Muscle layer of duodenum (tissue), 2 donors: Measurements from ENCODE around the gene SH2B3.

Source experiments
- H3K27ac ChIP-seq: one replicate; pipeline ENCODE4 v1.7.0; 2013; ENCODE audit warnings: mild to moderate bottlenecking, low read length
- H3K27me3 ChIP-seq: one replicate; pipeline ENCODE4 v1.7.0; 2013; ENCODE audit warnings: low read depth, mild to moderate bottlenecking, control low read depth, low read length
- H3K36me3 ChIP-seq, 2 donors: one replicate each; pipeline ENCODE4 v1.7.0; 2013; ENCODE audit warnings: low read length in 2 of 2, control low read depth in 1 of 2, mild to moderate bottlenecking in 1 of 2; ENCODE audit not compliant: insufficient read depth in 2 of 2, control insufficient read depth in 1 of 2
- H3K4me1 ChIP-seq, 2 donors: one replicate each; pipeline ENCODE4 v1.7.0; 2013; ENCODE audit warnings: low read length in 2 of 2, mild to moderate bottlenecking in 2 of 2, control low read depth in 1 of 2, moderate library complexity in 1 of 2; ENCODE audit not compliant: insufficient read depth in 2 of 2, control insufficient read depth in 1 of 2
- H3K4me3 ChIP-seq, 2 donors: one replicate each; pipeline ENCODE4 v1.7.0; 2013; ENCODE audit warnings: low read length in 2 of 2, low read depth in 1 of 2, mild to moderate bottlenecking in 1 of 2
- H3K9me3 ChIP-seq, 2 donors: one replicate each; pipeline ENCODE4 v1.7.0; 2013; ENCODE audit warnings: low read length in 2 of 2, control low read depth in 1 of 2, mild to moderate bottlenecking in 1 of 2; ENCODE audit not compliant: control insufficient read depth in 1 of 2
- donor health status: healthy.

The SH2B3 gene

DNA sequence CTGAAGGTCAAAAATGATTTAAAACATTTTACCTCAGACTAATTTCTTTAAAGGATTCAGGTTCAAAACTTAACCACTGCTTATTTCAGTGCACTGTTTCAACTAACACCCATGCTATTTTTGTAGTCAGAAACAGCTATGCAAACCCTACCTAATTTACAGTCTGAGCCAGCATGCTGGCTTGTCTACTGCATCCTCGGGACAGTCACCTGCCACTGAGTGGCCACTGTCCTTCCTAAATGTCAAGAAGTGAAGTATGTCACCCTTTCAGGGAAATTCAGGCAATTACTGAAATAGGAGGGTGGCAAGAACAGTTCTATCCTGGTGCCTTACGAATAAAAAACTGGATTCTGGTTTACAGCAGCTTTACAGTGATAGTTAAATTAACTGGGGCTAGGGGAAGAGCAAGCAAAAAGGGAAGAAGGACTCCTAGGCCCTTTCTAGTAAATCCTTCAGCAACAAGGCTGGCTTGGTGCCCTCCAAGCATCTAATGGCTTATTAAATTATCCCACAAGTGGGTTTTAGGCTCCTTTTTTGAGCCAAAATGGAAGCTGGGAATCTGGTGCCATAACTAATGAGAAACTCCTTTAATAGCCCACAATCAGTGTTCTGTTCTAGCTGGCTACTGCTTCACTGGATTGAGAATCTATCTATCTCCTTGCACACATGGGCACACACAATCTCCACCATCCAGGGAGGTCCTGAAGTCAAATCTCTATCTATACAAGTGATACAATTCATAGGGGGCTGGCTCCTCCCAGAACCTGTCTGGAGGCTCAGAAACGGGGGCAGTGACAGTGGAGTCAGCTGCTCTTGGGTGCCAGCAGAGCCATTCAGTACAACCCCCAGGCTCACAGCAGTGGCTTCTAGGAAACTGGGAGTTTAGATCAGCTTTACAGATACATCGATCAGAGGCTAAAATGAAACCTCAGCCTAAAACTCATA lies 43.4 kb downstream of the SH2B3 start:
- peaks cover 45 to 59% of the 10 kb centered on the region in 2 donors for H3K36me3 ChIP-seq
- no peaks in the 10 kb centered on the region for H3K27me3 ChIP-seq
- no peak overlapping the region for H3K4me3 ChIP-seq
- H3K4me1 ChIP-seq: peaks cover 34 to 47% of the 10 kb centered on the region in 2 donors
- no peak overlapping the region for H3K27ac ChIP-seq
- no peaks in the 10 kb centered on the region for H3K9me3 ChIP-seq

DNA sequence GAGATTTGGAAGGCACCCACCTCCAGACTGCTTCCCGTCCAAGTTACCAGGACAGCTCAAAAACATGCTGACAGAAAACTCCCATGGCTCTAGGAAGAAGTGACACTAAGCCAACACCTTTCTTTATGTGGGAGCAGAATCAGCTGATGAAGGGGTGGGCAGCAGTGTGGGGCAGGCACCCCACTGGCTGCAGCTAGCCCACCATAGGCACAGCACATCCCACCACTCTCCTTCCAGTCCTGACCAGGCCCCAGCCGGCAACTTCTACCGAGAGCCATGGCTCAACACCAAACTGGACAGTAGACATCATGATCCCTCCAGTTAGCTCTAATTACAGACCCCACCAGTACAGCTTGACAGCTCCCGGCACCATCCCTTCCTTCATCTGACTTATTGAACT lies 45.0 kb downstream of the SH2B3 start:
- Histone ChIP-seq H3K36me3 (peaks cover 57 to 75% of the 10 kb centered on the region in 2 donors), H3K4me3 (no peak overlapping the region), H3K9me3 (no peaks in the 10 kb centered on the region), H3K27me3 (no peaks in the 10 kb centered on the region), H3K27ac (no peak overlapping the region), H3K4me1 (peaks cover 20 to 31% of the 10 kb centered on the region in 2 donors)

DNA sequence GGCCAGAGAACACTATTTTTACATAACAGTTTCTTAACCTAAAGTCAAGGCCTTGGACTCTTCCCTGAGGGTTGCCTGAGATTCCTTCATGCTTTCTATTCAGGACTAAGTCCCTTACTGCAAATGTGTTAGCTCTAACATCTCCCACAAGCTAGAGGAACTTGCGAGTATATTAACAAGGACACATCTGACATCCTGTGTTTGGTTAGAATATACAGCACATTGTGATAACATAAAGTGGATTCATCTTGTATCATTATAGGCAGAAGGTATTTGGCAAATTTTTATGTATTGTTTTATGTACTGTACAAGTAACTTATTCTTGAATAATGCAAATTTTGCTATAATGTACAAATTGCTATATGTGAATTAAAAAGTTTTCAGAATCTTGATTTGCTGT lies 45.5 kb downstream of the SH2B3 start:
- peaks cover 15 to 26% of the 10 kb centered on the region in 2 donors for H3K4me1 ChIP-seq
- H3K4me3 ChIP-seq: no peak overlapping the region
- H3K27ac ChIP-seq: peak overlapping the region; percentile 3
- H3K9me3 ChIP-seq: no peaks in the 10 kb centered on the region
- peaks cover 58 to 79% of the 10 kb centered on the region in 2 donors for H3K36me3 ChIP-seq
- no peaks in the 10 kb centered on the region for H3K27me3 ChIP-seq

DNA sequence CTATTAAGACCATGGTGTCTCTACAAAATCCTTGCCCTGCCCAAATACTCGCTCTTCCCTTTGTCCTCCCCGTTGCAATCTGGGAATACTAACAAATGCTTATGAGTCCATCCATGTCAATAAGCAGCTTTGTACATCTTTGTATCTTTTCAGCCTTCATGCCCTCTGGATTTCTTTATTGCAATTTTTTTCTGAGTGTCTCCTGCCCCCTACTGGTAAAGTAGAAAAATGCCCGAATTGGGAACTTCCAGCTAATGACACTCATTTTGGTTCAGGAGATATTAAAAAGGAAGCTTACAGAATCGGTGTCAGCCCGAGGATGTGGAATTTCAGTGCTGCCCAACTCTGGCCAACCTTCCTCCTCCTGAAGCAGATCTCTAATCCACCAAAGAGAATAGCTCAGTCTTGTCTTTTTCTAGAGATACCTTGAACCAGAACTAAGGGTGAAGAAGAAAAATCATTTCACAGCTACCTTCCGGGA lies 46.0 kb downstream of the SH2B3 start:
- Histone ChIP-seq H3K4me1 (peaks cover 10 to 21% of the 10 kb centered on the region in 2 donors), H3K4me3 (no peak overlapping the region), H3K9me3 (no peaks in the 10 kb centered on the region), H3K27me3 (no peaks in the 10 kb centered on the region), H3K27ac (peak overlapping the region; percentile 3), H3K36me3 (peaks cover 60 to 78% of the 10 kb centered on the region in 2 donors)

DNA sequence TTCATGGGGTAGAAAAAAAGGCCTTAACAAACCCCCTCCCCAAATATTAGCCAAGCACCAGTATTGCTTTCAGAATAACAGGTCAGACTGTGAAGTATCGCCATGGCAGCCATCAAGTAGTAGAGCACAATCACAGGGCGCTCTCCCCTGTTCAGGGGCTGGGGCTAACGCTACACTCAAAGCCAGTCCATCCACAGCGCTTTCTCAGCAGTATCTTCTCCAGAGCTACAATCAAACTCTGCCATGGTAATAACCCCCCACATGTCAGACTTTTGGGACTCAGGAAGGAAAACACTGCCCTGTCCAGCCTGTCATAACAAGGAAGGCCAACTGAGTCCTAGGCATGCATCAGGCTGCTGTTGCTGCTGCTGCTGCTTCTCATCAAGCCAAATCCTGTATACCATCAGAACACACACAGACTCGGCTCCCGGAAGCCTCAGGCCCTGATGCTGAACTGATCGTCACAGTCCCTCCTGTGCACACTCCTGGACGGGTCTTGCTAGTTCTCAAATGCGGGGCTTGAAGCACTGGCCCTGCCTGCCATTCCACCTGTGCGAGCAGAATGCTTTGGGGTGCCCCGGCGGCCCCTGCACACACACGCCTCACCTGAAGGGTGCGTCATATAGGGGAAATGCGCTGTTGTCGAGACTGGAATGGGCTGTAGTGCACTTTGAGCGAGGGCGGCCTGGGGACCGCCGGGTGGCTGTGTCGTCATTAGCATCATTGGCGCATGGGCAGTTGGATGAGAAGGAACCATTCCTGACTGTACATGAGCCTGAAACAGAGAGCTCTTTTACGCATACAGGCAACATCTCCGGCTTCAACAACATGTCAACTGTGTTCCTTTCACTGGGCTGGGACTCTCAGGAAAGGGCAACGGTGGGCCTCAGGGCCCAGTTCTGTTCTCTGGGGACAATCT lies 47.6 kb downstream of the SH2B3 start:
- Histone ChIP-seq H3K27ac (no peak overlapping the region), H3K4me1 (peaks cover 6 to 14% of the 10 kb centered on the region in 2 donors), H3K27me3 (no peaks in the 10 kb centered on the region), H3K36me3 (peaks cover 44 to 72% of the 10 kb centered on the region in 2 donors), H3K4me3 (no peak overlapping the region), H3K9me3 (no peaks in the 10 kb centered on the region)

DNA sequence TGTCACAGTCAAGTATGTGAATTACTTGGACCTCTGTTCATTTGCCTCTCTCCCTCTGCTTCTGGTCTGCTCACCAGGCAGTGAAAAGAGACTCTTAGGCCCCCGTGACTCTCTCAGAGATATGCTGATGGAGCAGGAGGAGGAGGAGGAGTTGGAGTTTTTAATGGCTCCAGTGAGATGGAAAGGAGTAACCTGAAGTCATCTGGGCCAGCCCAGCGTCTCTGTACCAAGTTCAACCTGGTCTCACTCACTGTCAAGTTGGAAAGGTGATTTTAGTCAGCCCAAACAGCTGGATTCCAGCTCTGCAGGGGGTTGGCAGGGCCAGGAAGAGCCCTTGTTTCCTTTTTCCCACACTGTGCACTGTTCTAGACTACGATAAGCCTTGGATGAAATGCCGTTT lies 48.6 kb downstream of the SH2B3 start:
- no peaks in the 10 kb centered on the region for H3K27me3 ChIP-seq
- peaks cover 43 to 68% of the 10 kb centered on the region in 2 donors for H3K36me3 ChIP-seq
- H3K4me3 ChIP-seq: no peak overlapping the region
- H3K9me3 ChIP-seq: no peaks in the 10 kb centered on the region
- no peak overlapping the region for H3K27ac ChIP-seq
- peaks cover 4 to 10% of the 10 kb centered on the region in 2 donors for H3K4me1 ChIP-seq

DNA sequence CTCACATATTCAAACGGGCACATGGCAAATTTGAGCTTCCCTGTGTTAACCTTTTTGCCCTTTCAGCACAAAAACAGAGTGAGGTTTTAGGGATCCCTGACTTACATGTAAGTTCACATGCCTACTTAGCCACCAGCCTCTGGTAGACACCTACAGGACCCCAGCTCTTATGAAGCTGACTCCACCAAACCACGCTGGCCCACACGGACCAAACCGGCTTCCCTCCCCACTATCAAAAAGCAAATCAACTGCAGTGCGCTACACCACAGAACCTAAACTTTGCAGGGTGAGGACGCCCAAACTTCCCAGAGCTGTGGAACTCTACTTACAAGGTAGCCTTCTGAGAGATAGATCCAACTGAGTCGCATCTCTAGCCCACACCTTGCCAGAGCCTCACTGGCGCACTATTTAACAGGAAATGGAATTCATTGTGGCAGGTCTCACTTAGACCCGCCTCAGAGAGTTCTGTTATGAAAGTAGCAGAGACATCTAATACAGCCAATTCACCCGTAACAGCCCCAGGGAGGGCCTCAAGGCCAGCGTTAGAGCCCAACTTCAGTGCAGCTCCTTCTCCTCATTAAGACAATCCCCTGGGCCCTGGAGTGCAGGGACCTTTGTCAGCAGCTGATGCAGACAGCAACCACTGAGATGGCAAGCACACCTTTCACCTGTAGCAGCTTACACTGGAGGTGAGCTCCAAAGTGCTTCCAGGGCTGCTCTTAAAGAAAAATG lies 49.2 kb downstream of the SH2B3 start:
- H3K27me3 ChIP-seq: no peaks in the 10 kb centered on the region
- no peak overlapping the region for H3K27ac ChIP-seq
- peaks cover 0 to 10% of the 10 kb centered on the region in 2 donors for H3K4me1 ChIP-seq
- peaks cover 42 to 64% of the 10 kb centered on the region in 2 donors for H3K36me3 ChIP-seq
- no peak overlapping the region for H3K4me3 ChIP-seq
- H3K9me3 ChIP-seq: no peaks in the 10 kb centered on the region

DNA sequence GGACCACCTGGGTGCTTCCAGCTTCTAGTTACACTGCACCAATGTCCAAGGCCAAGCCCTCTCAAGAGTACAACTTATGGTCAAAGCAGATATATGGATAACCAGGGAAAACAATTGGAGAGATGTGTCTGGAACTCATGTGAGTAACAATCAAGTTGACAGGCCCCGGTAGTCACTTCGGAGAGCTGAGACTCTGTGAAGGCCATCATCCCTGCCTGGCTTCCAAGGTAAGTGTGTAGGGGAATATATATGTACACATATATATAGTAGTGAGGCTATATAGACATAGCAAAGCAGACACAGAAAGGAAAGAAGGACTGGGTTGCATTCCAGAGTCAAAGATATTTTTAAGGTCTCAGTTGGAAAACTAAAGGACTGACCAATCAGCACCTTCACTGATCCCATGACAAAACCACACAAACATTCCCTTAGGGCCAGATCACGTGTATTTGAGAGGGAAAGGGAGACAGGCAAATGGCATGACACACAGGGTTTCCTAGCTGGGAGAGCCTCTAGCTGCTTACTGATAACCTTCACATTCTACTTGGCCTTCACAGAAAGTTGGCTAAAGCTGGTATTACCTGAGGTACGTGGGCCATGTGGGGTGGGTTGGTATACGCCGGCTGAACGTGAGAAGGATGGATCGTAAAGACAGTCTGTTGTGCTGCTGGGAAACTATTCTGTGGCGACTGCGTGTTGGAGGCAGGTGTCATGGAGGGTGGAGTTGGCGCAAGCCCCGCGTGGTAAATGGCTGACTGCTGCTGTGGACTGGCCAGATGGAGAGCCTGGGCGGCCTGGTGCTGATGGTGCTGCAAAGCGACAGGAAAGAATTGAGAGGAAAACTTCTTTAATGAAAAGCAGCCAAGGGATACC lies 50.0 kb downstream of the SH2B3 start:
- no peaks in the 10 kb centered on the region for H3K27me3 ChIP-seq
- peaks cover 0 to 10% of the 10 kb centered on the region in 2 donors for H3K4me1 ChIP-seq
- H3K4me3 ChIP-seq: no peak overlapping the region
- H3K27ac ChIP-seq: no peak overlapping the region
- H3K9me3 ChIP-seq: no peaks in the 10 kb centered on the region
- peaks cover 36 to 57% of the 10 kb centered on the region in 2 donors for H3K36me3 ChIP-seq

DNA sequence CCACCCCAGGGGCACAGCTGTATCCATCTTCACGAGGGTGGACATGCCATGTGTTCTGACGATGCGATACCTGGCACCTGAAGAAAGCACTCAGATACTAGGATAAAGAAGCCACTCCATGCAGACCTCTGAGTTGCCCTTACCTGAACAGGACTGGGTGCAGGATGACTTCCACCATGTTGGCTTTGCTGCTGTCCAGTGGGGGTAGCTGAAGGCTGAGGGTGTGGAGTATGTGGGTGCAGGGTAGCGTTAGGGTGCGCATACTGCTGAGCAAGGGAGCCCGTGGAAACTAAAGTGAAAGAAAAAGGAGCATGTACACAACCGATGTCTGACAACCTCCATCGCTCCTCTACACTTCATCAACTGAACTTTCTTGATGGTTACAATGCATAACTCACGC lies 51.3 kb downstream of the SH2B3 start:
- H3K36me3 ChIP-seq: peaks cover 36 to 48% of the 10 kb centered on the region in 2 donors
- peaks cover 0 to 4% of the 10 kb centered on the region in 2 donors for H3K4me1 ChIP-seq
- H3K9me3 ChIP-seq: no peaks in the 10 kb centered on the region
- no peaks in the 10 kb centered on the region for H3K27me3 ChIP-seq
- no peak overlapping the region for H3K27ac ChIP-seq
- no peak overlapping the region for H3K4me3 ChIP-seq

DNA sequence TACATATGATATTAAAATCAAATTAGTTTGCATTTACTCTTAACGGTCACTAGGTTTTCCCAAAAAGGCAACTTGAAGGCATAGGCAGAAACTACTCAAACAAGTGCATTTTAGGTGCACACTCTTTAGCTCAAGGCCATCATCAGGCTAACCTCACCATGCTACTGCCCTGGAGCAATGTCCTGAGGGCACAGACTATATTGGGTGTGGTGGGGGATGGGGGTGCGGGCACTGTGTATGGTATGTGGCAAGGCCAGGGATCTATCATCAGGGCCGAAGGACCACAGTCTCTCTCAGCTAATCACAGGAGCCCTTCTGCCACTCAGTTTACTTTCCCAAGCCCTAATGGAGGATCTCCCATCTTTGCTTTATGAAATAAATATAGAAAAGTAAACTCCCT lies 51.9 kb downstream of the SH2B3 start:
- Histone ChIP-seq H3K9me3 (no peaks in the 10 kb centered on the region), H3K4me1 (peaks cover 4% of the 10 kb centered on the region in 2 donors), H3K36me3 (peaks cover 36 to 48% of the 10 kb centered on the region in 2 donors), H3K27ac (no peak overlapping the region), H3K27me3 (no peaks in the 10 kb centered on the region), H3K4me3 (no peak overlapping the region)
